A549 (cell line): ENCODE measurements around the gene EFCAB7. TPM values are rescaled to one million over a fixed set of nuclear protein-coding genes. Genes with fewer than 3 reads are reported as not detected.

ENCODE experiments used
- ATAC-seq, 2 experiments: fragments of 200-7000 bp in 1 of 2; fragments of >200 bp in 1 of 2; cut with Nextera tagmentation in 1 of 2; cut with Tn5 transposase in 1 of 2; 3 replicates each; pipeline versions ENCODE4 v1.8.0 to v1.9.1; 2018 to 2020; ENCODE audit warnings: mild to moderate bottlenecking in 1 of 2, moderate library complexity in 1 of 2
- CTCF ChIA-PET: fragments of 300-600 bp; sonication (Branson Sonifier 250); formaldehyde crosslinking; extraction: SDS; loops from one replicate; lab custom pipeline; 2021; ENCODE audit warnings: antibody characterized with exemption, inconsistent platforms; lab: Yijun Ruan, JAX
- POLR2A ChIA-PET: fragments of 350-600 bp; formaldehyde crosslinking; extraction: SDS; loops from one replicate; lab custom pipeline; 2021; ENCODE audit warnings: antibody characterized with exemption, inconsistent platforms; lab: Yijun Ruan, JAX
- DNase-seq, 2 experiments: peaks; one replicate each; pipeline versions ENCODE4 v3.0.0 to v3.0.0-alpha.2; 2011 to 2016; ENCODE audit warnings: low read depth in 1 of 2, low spot score in 1 of 2
- FAIRE-seq: peaks from 2 replicates; lab custom pipeline; 2011; peaks lifted over from hg19 to GRCh38; lab: Jason Lieb, UNC
- H3K27ac ChIP-seq, 2 experiments: fragments of >200 bp; sonication (Bioruptor Twin); formaldehyde crosslinking; 3 replicates each; pipeline ENCODE4 v1.5.1; 2016 to 2017
- H3K4me1 ChIP-seq: fragments of >200 bp; sonication (Bioruptor Twin); formaldehyde crosslinking; 3 replicates; pipeline ENCODE4 v1.6.1; 2016
- H3K4me2 ChIP-seq: fragments of >200 bp; sonication (Bioruptor Twin); formaldehyde crosslinking; 3 replicates; pipeline ENCODE4 v1.6.1; 2016
- H3K4me3 ChIP-seq: fragments of >200 bp; sonication (Bioruptor Twin); formaldehyde crosslinking; 3 replicates; pipeline ENCODE4 v1.5.1; 2016
- H3K9me3 ChIP-seq: fragments of >200 bp; sonication (Bioruptor Twin); formaldehyde crosslinking; 3 replicates; pipeline ENCODE4 v1.6.1; 2016
- BHLHE40 ChIP-seq: IDR thresholded peaks from 2 replicates; pipeline ENCODE4 v1.6.1; 2012; ENCODE audit warnings: low read depth, low read length, inconsistent platforms
- CBX2 ChIP-seq: fragments of 200-600 bp; sonication (generic); IDR thresholded peaks from 2 replicates; pipeline ENCODE4 v1.6.1; 2016; ENCODE audit warnings: low read depth, mild to moderate bottlenecking, borderline replicate concordance
- CHD2 ChIP-seq: fragments of 150-350 bp; IDR thresholded peaks from 2 replicates; pipeline ENCODE4 v1.6.1; 2014; ENCODE audit warnings: low read length; ENCODE audit not compliant: partially characterized antibody
- E2F6 ChIP-seq: IDR thresholded peaks from 2 replicates; pipeline ENCODE4 v1.6.1; 2012; ENCODE audit warnings: low read depth, borderline replicate concordance
- EHMT2 ChIP-seq: fragments of 200-600 bp; sonication (generic); IDR thresholded peaks from 2 replicates; pipeline ENCODE4 v1.6.1; 2016; ENCODE audit warnings: antibody characterized with exemption, low read depth, mild to moderate bottlenecking, moderate library complexity
- EP300 ChIP-seq, 2 experiments: fragments of >200 bp; sonication (Bioruptor Twin); formaldehyde crosslinking; IDR thresholded peaks; 2 replicates in 1 of 2; 3 replicates in 1 of 2; pipeline ENCODE4 v1.6.1; 2016 to 2017
- FOSB ChIP-seq: fragments of 250-450 bp; sonication (Bioruptor Pico); IDR thresholded peaks from 2 replicates; pipeline ENCODE4 v1.5.0; 2020; ENCODE audit warnings: mild to moderate bottlenecking, moderate library complexity
- HEYL ChIP-seq: fragments of 250-450 bp; sonication (Bioruptor Pico); IDR thresholded peaks from 2 replicates; pipeline ENCODE4 v1.8.0; 2021; ENCODE audit warnings: mild to moderate bottlenecking, moderate library complexity
- HOXB5 ChIP-seq: fragments of 250-450 bp; sonication (Bioruptor Pico); IDR thresholded peaks from 2 replicates; pipeline ENCODE4 v1.5.0; 2020; ENCODE audit warnings: mild to moderate bottlenecking, moderate library complexity
- JUNB ChIP-seq: fragments of >200 bp; sonication (Bioruptor Twin); formaldehyde crosslinking; IDR thresholded peaks from 2 replicates; pipeline ENCODE4 v1.6.1; 2016
- KDM1A ChIP-seq: fragments of 200-600 bp; sonication (generic); IDR thresholded peaks from 2 replicates; pipeline ENCODE4 v1.6.1; 2016; ENCODE audit warnings: low read depth, mild to moderate bottlenecking
- MAFK ChIP-seq: fragments of 450-650 bp; IDR thresholded peaks from 2 replicates; pipeline ENCODE4 v1.6.1; 2014; ENCODE audit not compliant: partially characterized antibody
- MAX ChIP-seq: IDR thresholded peaks from 2 replicates; pipeline ENCODE4 v1.6.1; 2012
- MAZ ChIP-seq: fragments of 150-350 bp; IDR thresholded peaks from 2 replicates; pipeline ENCODE4 v1.6.1; 2014; ENCODE audit warnings: antibody characterized with exemption, low read depth, low read length, borderline replicate concordance
- NFE2L2 ChIP-seq: fragments of 150-350 bp; conservative IDR thresholded peaks from 2 replicates; pipeline ENCODE4 v1.6.1; 2014; ENCODE audit warnings: low read length
- PBX3 ChIP-seq: IDR thresholded peaks from 2 replicates; pipeline ENCODE4 v1.6.1; 2012
- POLR2AphosphoS2 ChIP-seq: conservative IDR thresholded peaks from 2 replicates; pipeline ENCODE4 v1.6.1; 2012; ENCODE audit warnings: low read length, improper control_type of control experiment, inconsistent platforms
- RAD21 ChIP-seq, 2 experiments: fragments of >200 bp in 1 of 2; sonication (Bioruptor Twin) in 1 of 2; formaldehyde crosslinking in 1 of 2; IDR thresholded peaks in 1 of 2; conservative IDR thresholded peaks in 1 of 2; 2 replicates in 1 of 2; 3 replicates in 1 of 2; pipeline ENCODE4 v1.6.1; 2012 to 2018; ENCODE audit warnings: inconsistent platforms in 1 of 2
- REST ChIP-seq: fragments of 200-600 bp; sonication (generic); IDR thresholded peaks from 2 replicates; pipeline ENCODE4 v1.6.1; 2016; ENCODE audit warnings: antibody characterized with exemption, mild to moderate bottlenecking, moderate library complexity
- RNF2 ChIP-seq: fragments of 200-600 bp; sonication (generic); IDR thresholded peaks from 2 replicates; pipeline ENCODE4 v1.6.1; 2016; ENCODE audit warnings: low read depth, mild to moderate bottlenecking, antibody characterized with exemption, moderate library complexity, borderline replicate concordance
- SMC3 ChIP-seq: fragments of >200 bp; sonication (Bioruptor Twin); formaldehyde crosslinking; IDR thresholded peaks from 3 replicates; pipeline ENCODE4 v1.6.1; 2018; ENCODE audit warnings: inconsistent platforms
- TP53 ChIP-seq: fragments of 250-450 bp; sonication (Bioruptor Pico); IDR thresholded peaks from 2 replicates; pipeline ENCODE4 v1.5.0; 2021; ENCODE audit warnings: mild to moderate bottlenecking, moderate library complexity
- USF2 ChIP-seq: fragments of 450-650 bp; IDR thresholded peaks from 2 replicates; pipeline ENCODE4 v1.6.1; 2014; ENCODE audit warnings: antibody characterized with exemption
- ZC3H11A ChIP-seq: fragments of 450-650 bp; IDR thresholded peaks from 2 replicates; pipeline ENCODE4 v1.6.1; 2014; ENCODE audit warnings: antibody characterized with exemption, mild to moderate bottlenecking
- ZFP36 ChIP-seq: fragments of 450-650 bp; IDR thresholded peaks from 2 replicates; pipeline ENCODE4 v1.6.1; 2014; ENCODE audit warnings: borderline replicate concordance; ENCODE audit not compliant: partially characterized antibody
- ZNF302 ChIP-seq: fragments of 250-450 bp; sonication (Bioruptor Pico); IDR thresholded peaks from 2 replicates; pipeline ENCODE4 v1.9.0; 2021; ENCODE audit warnings: inconsistent platforms, mild to moderate bottlenecking, moderate library complexity
- WGBS: methylation state at CpG from one replicate; pipeline ENCODE4 v1.1.6; 2017; ENCODE audit errors: missing lambda C conversion rate; 5-methylcytosine and 5-hydroxymethylcytosine counted together
- polyA plus RNA-seq, 4 experiments: library from polyadenylated mRNA; depleted of rRNA in 3 of 4; stranded (reverse); fragments of >200 nt; fragmentation: RNase III in 1 of 4; extraction: RNeasy Plus Mini Kit Qiagen cat#74134 plus additional on column Dnase treatment in 1 of 4; gene quantifications; 2 replicates in 3 of 4; 3 replicates in 1 of 4; pipeline ENCODE4 v1.2.3, GENCODE V29; 2011 to 2017

EFCAB7 gene
- polyA plus RNA-seq, 2 of the 4 experiments (the other 2 are of a cell fraction): 4.6 to 5.6 TPM

GRCh38 chr1:63603810-63604209 is 80.5 kb downstream of the EFCAB7 start:
- H3K4me2 ChIP-seq: no peak overlapping the region
- no peak overlapping the region for H3K27ac ChIP-seq
- no peaks in the 10 kb centered on the region for H3K4me1 ChIP-seq
- DNase-seq (no peak), ATAC-seq (no peak), FAIRE-seq (no peak)
- ChIA-PET POLR2A (no interaction called here), CTCF (no interaction called here)
- H3K4me3 ChIP-seq: no peak overlapping the region
- no peak for TF ChIP-seq MAFK
- TF ChIP-seq RAD21 (conservative IDR thresholded peaks at IDR 0.05 in 1 of 2, IDR thresholded peaks at IDR 0.05 in 1 of 2): no peak
- TF ChIP-seq EP300 (IDR thresholded peaks at IDR 0.05): no peak
- WGBS: 100% methylated on average over 3 of the region's 3 CpGs
- no peaks in the 10 kb centered on the region for H3K9me3 ChIP-seq

GRCh38 chr1:63607322-63607721 is 84.0 kb downstream of the EFCAB7 start:
- ChIA-PET POLR2A (no interaction called here), CTCF (interaction anchor here (1.2 to 1.5 kb wide), 2 partner anchors 9 to 639 kb away, joined by 3 to 5 read pairs; no protein-coding TSS in a partner anchor)
- Histone ChIP-seq H3K4me2 (no peak overlapping the region), H3K4me3 (no peak overlapping the region), H3K4me1 (peaks cover 8% of the 10 kb centered on the region; the same call in 2 of the 3 replicates), H3K9me3 (no peaks in the 10 kb centered on the region), H3K27ac (no peak overlapping the region)
- ATAC-seq (no peak), DNase-seq (no peak), FAIRE-seq (no peak)
- TF ChIP-seq TP53 (CRISPR knock-in tag) (no peak), NFE2L2 (no peak), EHMT2 (no peak), JUNB (no peak), HOXB5 (CRISPR knock-in tag) (no peak), REST (no peak), ZC3H11A (no peak), KDM1A (no peak), SMC3 (no peak), FOSB (CRISPR knock-in tag) (no peak), MAZ (no peak), RNF2 (no peak)
- whole genome bisulfite sequencing: 95% methylated on average over 7 of the region's 7 CpGs

GRCh38 chr1:63611231-63611630 is 87.9 kb downstream of the EFCAB7 start:
- Histone ChIP-seq H3K9me3 (no peaks in the 10 kb centered on the region), H3K4me1 (peaks cover 13% of the 10 kb centered on the region), H3K27ac (no peak overlapping the region), H3K4me3 (no peak overlapping the region), H3K4me2 (no peak overlapping the region)
- ChIA-PET POLR2A (no interaction called here), CTCF (interaction anchor here (0.9 to 1.4 kb wide), 4 partner anchors 9 to 635 kb away, joined by 3 to 5 read pairs (median 4); no protein-coding TSS in a partner anchor)
- WGBS: 46% methylated on average over 3 of the region's 3 CpGs
- ATAC-seq (no peak), FAIRE-seq (no peak), DNase-seq (no peak)
- TF ChIP-seq MAX: no peak
- no peak for TF ChIP-seq KDM1A
- TF ChIP-seq PBX3: no peak
- no peak for TF ChIP-seq FOSB (CRISPR knock-in tag)
- TF ChIP-seq HEYL (CRISPR knock-in tag): no peak
- TF ChIP-seq CHD2: no peak
- TF ChIP-seq BHLHE40: no peak
- TF ChIP-seq ZNF302 (CRISPR knock-in tag): no peak
- TF ChIP-seq ZFP36: no peak
- no peak for TF ChIP-seq POLR2AphosphoS2
- no peak for TF ChIP-seq E2F6
- no peak for TF ChIP-seq CBX2
- TF ChIP-seq USF2: no peak
- TF ChIP-seq SMC3: no peak
